GM12878 (cell line): ENCODE data around the gene PPP1R1C. TPM values are rescaled to one million over a fixed set of nuclear protein-coding genes. Genes with fewer than 3 reads are reported as not detected.

Experiments
- ATAC-seq: fragments of 200-7000 bp; cut with Tn5 transposase; 3 replicates; pipeline ENCODE4 v1.9.1; 2020; ENCODE audit warnings: mild to moderate bottlenecking, moderate library complexity
- BruUV-seq: library from RNA; stranded (reverse); fragments of 400-500 nt; replicated peaks from 2 replicates; lab custom pipeline; 2021; lab: Mats Ljungman, UMichigan
- CTCF ChIA-PET: fragments of 300-600 bp; sonication (Branson Sonifier 250); formaldehyde crosslinking; extraction: SDS; loops from one replicate; lab custom pipeline; 2021; ENCODE audit warnings: inconsistent platforms; lab: Yijun Ruan, JAX
- POLR2A ChIA-PET: fragments of 350-600 bp; formaldehyde crosslinking; extraction: SDS; loops from one replicate; lab custom pipeline; 2021; ENCODE audit warnings: inconsistent platforms; lab: Charles Lee
- RAD21 ChIA-PET: fragments of 300-600 bp; sonication (Branson Sonifier 250); formaldehyde crosslinking; loops from one replicate; lab custom pipeline; 2023; ENCODE audit warnings: antibody characterized with exemption; ENCODE audit not compliant: unreplicated experiment; lab: Charles Lee
- SMC1A ChIA-PET: fragments of 300-600 bp; sonication (Branson Sonifier 250); formaldehyde crosslinking; loops from one replicate; lab custom pipeline; 2023; ENCODE audit not compliant: unreplicated experiment, uncharacterized antibody; lab: Charles Lee
- DNase-seq: peaks from one replicate; pipeline ENCODE4 v3.0.0-alpha.2; 2011; ENCODE audit warnings: low read depth, low spot score
- FAIRE-seq: peaks from 3 replicates; lab custom pipeline; 2011; peaks lifted over from hg19 to GRCh38; lab: Jason Lieb, UNC
- H2AFZ ChIP-seq: 2 replicates; pipeline ENCODE4 v1.6.0; 2011; ENCODE audit warnings: low read depth, low read length, control low read depth; ENCODE audit not compliant: control insufficient read depth
- H3K27ac ChIP-seq: 2 replicates; pipeline ENCODE4 v1.5.1; 2011; ENCODE audit warnings: control low read depth; ENCODE audit not compliant: control insufficient read depth, insufficient read depth
- H3K27me3 ChIP-seq, 2 experiments: replicated peaks in 1 of 2; 2 replicates each; pipeline versions ENCODE4 v1.6.0 to v1.6.1; 2011; ENCODE audit warnings: low read length in 1 of 2; ENCODE audit not compliant: control insufficient read depth in 2 of 2, insufficient read depth in 2 of 2
- H3K36me3 ChIP-seq, 2 experiments: 2 replicates each; pipeline ENCODE4 v1.5.1; 2011; ENCODE audit warnings: low read length in 1 of 2; ENCODE audit not compliant: control insufficient read depth in 2 of 2, insufficient read depth in 2 of 2
- H3K4me1 ChIP-seq: 2 replicates; pipeline ENCODE4 v1.6.1; 2011; ENCODE audit warnings: mild to moderate bottlenecking, low read length, moderate library complexity, mixed read lengths; ENCODE audit not compliant: control insufficient read depth, insufficient read depth
- H3K4me2 ChIP-seq: 2 replicates; pipeline ENCODE4 v1.6.0; 2011; ENCODE audit warnings: control low read depth; ENCODE audit not compliant: control insufficient read depth, insufficient read depth
- H3K4me3 ChIP-seq: fragments of 200-600 bp; sonication (generic); 2 replicates; pipeline ENCODE4 v1.5.1; 2016
- H3K79me2 ChIP-seq: 2 replicates; pipeline ENCODE4 v1.6.0; 2011; ENCODE audit warnings: low read length; ENCODE audit not compliant: control insufficient read depth, insufficient read depth
- H3K9ac ChIP-seq: 2 replicates; pipeline ENCODE4 v1.8.0; 2011; ENCODE audit warnings: low read length, control low read depth, mixed read lengths; ENCODE audit not compliant: control insufficient read depth, insufficient read depth
- H3K9me3 ChIP-seq: replicated peaks from 3 replicates; pipeline ENCODE4 v1.5.1; 2011; ENCODE audit warnings: mild to moderate bottlenecking, low read length; ENCODE audit not compliant: control insufficient read depth, insufficient read depth
- H4K20me1 ChIP-seq: 2 replicates; pipeline ENCODE4 v1.6.0; 2011; ENCODE audit not compliant: control insufficient read depth, insufficient read depth
- HCFC1 ChIP-seq: fragments of 150-350 bp; IDR thresholded peaks from 2 replicates; pipeline ENCODE4 v1.6.1; 2014; ENCODE audit warnings: low read length
- JUND ChIP-seq: IDR thresholded peaks from 2 replicates; pipeline ENCODE4 v1.6.1; 2012; ENCODE audit warnings: low read depth, mild to moderate bottlenecking, low read length, improper control_type of control experiment, moderate library complexity
- NR2C1 ChIP-seq: fragments of 450-650 bp; IDR thresholded peaks from 2 replicates; pipeline ENCODE4 v1.6.1; 2017; ENCODE audit warnings: antibody characterized with exemption, mild to moderate bottlenecking, moderate library complexity
- NR2F1 ChIP-seq: fragments of 450-650 bp; conservative IDR thresholded peaks from 2 replicates; pipeline ENCODE4 v1.6.1; 2017; ENCODE audit warnings: mild to moderate bottlenecking
- POLR2AphosphoS2 ChIP-seq: IDR thresholded peaks from 2 replicates; pipeline ENCODE4 v1.6.1; 2011; ENCODE audit warnings: low read depth, mild to moderate bottlenecking, low read length, improper control_type of control experiment, moderate library complexity
- STAT3 ChIP-seq: IDR thresholded peaks from 2 replicates; pipeline ENCODE4 v1.6.1; 2011; ENCODE audit warnings: low read depth, low read length, improper control_type of control experiment
- ZNF217 ChIP-seq: fragments of 450-650 bp; IDR thresholded peaks from 2 replicates; pipeline ENCODE4 v1.6.1; 2017; ENCODE audit warnings: antibody characterized with exemption, mild to moderate bottlenecking
- WGBS: methylation state at CpG from one replicate; pipeline ENCODE4 v1.1.6; 2016; ENCODE audit warnings: low lambda C conversion rate; ENCODE audit not compliant: insufficient replicate concordance, insufficient coverage; ENCODE audit errors: missing lambda C conversion rate; 5-methylcytosine and 5-hydroxymethylcytosine counted together
- in situ Hi-C: fragments of 300-500 bp; cut with MboI; formaldehyde crosslinking; loops from 9 replicates; pipeline ENCODE4 v1.14.3; 2018; ENCODE audit warnings: mixed read lengths
- intact Hi-C: fragments of 100-400 bp; cut with micrococcal nuclease; formaldehyde crosslinking; loops from one replicate; pipeline ENCODE4 v1.14.2; 2022; ENCODE audit not compliant: unreplicated experiment
- polyA plus RNA-seq, 11 experiments: library from polyadenylated mRNA; depleted of rRNA in 4 of 11; unstranded in 6 of 11; stranded (reverse) in 5 of 11; fragments of >200 nt; fragmentation: Nextera tagmentation in 4 of 11; fragmentation: Illumina TruSeq in 1 of 11; extraction: Ambion mirVana in 4 of 11; extraction: Trizol in 1 of 11; gene quantifications; 1 replicate in 1 of 11; 2 replicates in 10 of 11; pipeline versions ENCODE4 v1.2.1 to v1.2.3, GENCODE V29; 2011 to 2016; ENCODE audit warnings: inconsistent platforms in 2 of 11, missing spikeins in 2 of 11, low read depth in 1 of 11
- total RNA-seq, 4 experiments: library from RNA; depleted of rRNA in 3 of 4; stranded (reverse); fragments of >200 nt in 3 of 4; fragmentation: Illumina TruSeq in 1 of 4; extraction: Trizol in 1 of 4; gene quantifications; 2 replicates each; pipeline versions ENCODE4 v1.2.1 to v1.2.3, GENCODE V29; 2013 to 2021
- TF ChIP-seq, protein P1 (sequence below): IDR thresholded peaks from 2 replicates; pipeline ENCODE4 v1.6.1; 2012; ENCODE audit warnings: low read length, inconsistent platforms
- TF ChIP-seq, protein P2 (sequence below): fragments of 450-650 bp; formaldehyde crosslinking; IDR thresholded peaks from 2 replicates; pipeline ENCODE4 v1.4.0; 2020; ENCODE audit warnings: mild to moderate bottlenecking, moderate library complexity
- TF ChIP-seq, protein P3 (sequence below): IDR thresholded peaks from 2 replicates; pipeline ENCODE4 v1.6.1; 2012; ENCODE audit warnings: low read depth, low read length, improper control_type of control experiment

Gene PPP1R1C
- total and polyA plus RNA-seq, 10 of the 15 experiments (the other 5 are each of a cell fraction or from before 2014, with no cell fraction given), result 0.11 TPM; not detected in 9

DNA sequence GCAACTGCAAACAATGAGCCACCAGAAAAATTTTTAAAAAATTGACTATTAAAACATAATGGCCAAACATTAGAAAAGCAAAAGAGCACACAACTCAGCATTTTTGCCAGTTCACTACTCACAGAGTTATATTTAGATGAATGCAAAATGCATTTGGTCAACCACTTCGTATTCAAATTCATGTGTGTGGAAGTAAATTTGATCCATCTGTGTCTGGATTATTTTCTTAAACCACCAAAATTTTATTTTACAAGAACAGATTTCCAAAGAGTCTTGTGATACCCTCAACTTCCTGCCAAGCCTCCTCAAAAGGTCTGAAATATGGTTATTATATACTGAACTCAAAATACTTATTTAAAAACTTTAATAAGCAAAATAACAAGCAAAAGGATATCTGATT, 57.4 kb downstream of the PPP1R1C start:
- in situ Hi-C loops (no loop called here), intact Hi-C loops (no loop called here)
- Histone ChIP-seq H3K36me3 (no peaks in the 10 kb centered on the region), H3K27ac (no peak overlapping the region), H2AFZ (no peak overlapping the region), H3K79me2 (no peaks in the 10 kb centered on the region), H3K4me3 (no peak overlapping the region), H3K9me3 (no peaks in the 10 kb centered on the region), H3K9ac (no peak overlapping the region), H3K4me2 (no peak overlapping the region), H3K27me3 (no peaks in the 10 kb centered on the region), H4K20me1 (no peaks in the 10 kb centered on the region), H3K4me1 (no peaks in the 10 kb centered on the region)
- ChIA-PET CTCF (no interaction called here), POLR2A (no interaction called here), RAD21 (no interaction called here), SMC1A (no interaction called here)
- no peak for DNase-seq
- no TSS peak for BruUV-seq
- no peak for TF ChIP-seq NR2F1
- TF ChIP-seq NR2C1, result no peak
- no peak for TF ChIP-seq HCFC1
- WGBS, result 0% methylated on average over 1 of the region's 1 CpG
- ATAC-seq, result no peak
- no peak for FAIRE-seq

DNA sequence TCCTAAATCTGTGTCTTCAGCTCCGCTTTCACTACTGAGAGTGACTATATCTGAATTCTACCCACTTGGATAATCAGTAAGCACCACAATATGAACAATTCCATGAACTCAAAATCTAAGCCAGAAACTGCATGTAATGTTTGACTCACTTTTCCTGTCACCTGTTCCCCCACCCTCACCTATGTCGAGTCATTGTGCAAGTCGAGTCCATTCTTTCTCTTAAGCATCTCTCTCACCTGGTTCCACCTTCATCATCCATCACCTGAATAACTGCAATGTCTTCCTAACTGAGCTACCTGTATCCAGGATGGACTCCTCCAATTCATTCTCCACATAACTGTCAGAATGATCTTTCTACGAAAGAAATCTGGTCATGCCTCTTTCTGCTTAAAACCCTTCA, 58.2 kb downstream of the PPP1R1C start:
- ATAC-seq (no peak), FAIRE-seq (no peak), DNase-seq (no peak)
- Histone ChIP-seq H4K20me1 (no peaks in the 10 kb centered on the region), H3K27me3 (no peaks in the 10 kb centered on the region), H3K27ac (no peak overlapping the region), H2AFZ (no peak overlapping the region), H3K79me2 (no peaks in the 10 kb centered on the region), H3K4me1 (no peaks in the 10 kb centered on the region), H3K4me3 (no peak overlapping the region), H3K4me2 (no peak overlapping the region), H3K36me3 (no peaks in the 10 kb centered on the region), H3K9ac (no peak overlapping the region), H3K9me3 (no peaks in the 10 kb centered on the region)
- SMC1A ChIA-PET, result no interaction called here
- CTCF ChIA-PET, result no interaction called here
- RAD21 ChIA-PET, result no interaction called here
- BruUV-seq, result no TSS peak
- POLR2A ChIA-PET, result no interaction called here
- 41% methylated on average over 4 of the region's 4 CpGs for WGBS
- in situ Hi-C loops, result no loop called here
- intact Hi-C loops, result no loop called here
- TF ChIP-seq, protein P1, sequence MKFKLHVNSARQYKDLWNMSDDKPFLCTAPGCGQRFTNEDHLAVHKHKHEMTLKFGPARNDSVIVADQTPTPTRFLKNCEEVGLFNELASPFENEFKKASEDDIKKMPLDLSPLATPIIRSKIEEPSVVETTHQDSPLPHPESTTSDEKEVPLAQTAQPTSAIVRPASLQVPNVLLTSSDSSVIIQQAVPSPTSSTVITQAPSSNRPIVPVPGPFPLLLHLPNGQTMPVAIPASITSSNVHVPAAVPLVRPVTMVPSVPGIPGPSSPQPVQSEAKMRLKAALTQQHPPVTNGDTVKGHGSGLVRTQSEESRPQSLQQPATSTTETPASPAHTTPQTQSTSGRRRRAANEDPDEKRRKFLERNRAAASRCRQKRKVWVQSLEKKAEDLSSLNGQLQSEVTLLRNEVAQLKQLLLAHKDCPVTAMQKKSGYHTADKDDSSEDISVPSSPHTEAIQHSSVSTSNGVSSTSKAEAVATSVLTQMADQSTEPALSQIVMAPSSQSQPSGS, result no peak
- TF ChIP-seq JUND (no peak), ZNF217 (no peak), STAT3 (no peak), POLR2AphosphoS2 (no peak)
- TF ChIP-seq, protein P2, sequence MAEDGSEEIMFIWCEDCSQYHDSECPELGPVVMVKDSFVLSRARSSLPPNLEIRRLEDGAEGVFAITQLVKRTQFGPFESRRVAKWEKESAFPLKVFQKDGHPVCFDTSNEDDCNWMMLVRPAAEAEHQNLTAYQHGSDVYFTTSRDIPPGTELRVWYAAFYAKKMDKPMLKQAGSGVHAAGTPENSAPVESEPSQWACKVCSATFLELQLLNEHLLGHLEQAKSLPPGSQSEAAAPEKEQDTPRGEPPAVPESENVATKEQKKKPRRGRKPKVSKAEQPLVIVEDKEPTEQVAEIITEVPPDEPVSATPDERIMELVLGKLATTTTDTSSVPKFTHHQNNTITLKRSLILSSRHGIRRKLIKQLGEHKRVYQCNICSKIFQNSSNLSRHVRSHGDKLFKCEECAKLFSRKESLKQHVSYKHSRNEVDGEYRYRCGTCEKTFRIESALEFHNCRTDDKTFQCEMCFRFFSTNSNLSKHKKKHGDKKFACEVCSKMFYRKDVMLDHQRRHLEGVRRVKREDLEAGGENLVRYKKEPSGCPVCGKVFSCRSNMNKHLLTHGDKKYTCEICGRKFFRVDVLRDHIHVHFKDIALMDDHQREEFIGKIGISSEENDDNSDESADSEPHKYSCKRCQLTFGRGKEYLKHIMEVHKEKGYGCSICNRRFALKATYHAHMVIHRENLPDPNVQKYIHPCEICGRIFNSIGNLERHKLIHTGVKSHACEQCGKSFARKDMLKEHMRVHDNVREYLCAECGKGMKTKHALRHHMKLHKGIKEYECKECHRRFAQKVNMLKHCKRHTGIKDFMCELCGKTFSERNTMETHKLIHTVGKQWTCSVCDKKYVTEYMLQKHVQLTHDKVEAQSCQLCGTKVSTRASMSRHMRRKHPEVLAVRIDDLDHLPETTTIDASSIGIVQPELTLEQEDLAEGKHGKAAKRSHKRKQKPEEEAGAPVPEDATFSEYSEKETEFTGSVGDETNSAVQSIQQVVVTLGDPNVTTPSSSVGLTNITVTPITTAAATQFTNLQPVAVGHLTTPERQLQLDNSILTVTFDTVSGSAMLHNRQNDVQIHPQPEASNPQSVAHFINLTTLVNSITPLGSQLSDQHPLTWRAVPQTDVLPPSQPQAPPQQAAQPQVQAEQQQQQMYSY, result no peak
- TF ChIP-seq, protein P3, sequence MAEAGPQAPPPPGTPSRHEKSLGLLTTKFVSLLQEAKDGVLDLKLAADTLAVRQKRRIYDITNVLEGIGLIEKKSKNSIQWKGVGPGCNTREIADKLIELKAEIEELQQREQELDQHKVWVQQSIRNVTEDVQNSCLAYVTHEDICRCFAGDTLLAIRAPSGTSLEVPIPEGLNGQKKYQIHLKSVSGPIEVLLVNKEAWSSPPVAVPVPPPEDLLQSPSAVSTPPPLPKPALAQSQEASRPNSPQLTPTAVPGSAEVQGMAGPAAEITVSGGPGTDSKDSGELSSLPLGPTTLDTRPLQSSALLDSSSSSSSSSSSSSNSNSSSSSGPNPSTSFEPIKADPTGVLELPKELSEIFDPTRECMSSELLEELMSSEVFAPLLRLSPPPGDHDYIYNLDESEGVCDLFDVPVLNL, result no peak
